NB4 (cell line): ENCODE measurements around the gene CD3D.
A peak's percentile ranks its signal among the peaks of the same experiment; 100 is the strongest.

Experiments
- DNase-seq: peaks from one replicate; pipeline ENCODE4 v3.0.0; 2010; ENCODE audit warnings: low read depth
- H3K4me3 ChIP-seq: one replicate; pipeline ENCODE4 v1.5.1; 2011; ENCODE audit warnings: mild to moderate bottlenecking, low read depth, low read length, moderate library complexity
- CTCF ChIP-seq: IDR thresholded peaks from one replicate; pipeline ENCODE4 v1.5.1; 2012; ENCODE audit warnings: low read depth, low read length
- MAX ChIP-seq: IDR thresholded peaks from 2 replicates; pipeline ENCODE4 v1.6.1; 2011; ENCODE audit warnings: low read depth, low read length
- MYC ChIP-seq: IDR thresholded peaks from 2 replicates; pipeline ENCODE4 v1.6.1; 2011; ENCODE audit warnings: low read depth, low read length
- POLR2A ChIP-seq: IDR thresholded peaks from 2 replicates; pipeline ENCODE4 v1.6.1; 2011; ENCODE audit warnings: mild to moderate bottlenecking; ENCODE audit not compliant: insufficient read length; ENCODE audit errors: extremely low read depth

Gene CD3D

GRCh38 chr11:118359295-118359958 is 16.9 kb upstream of the CD3D start, which contains the start of gene UBE4A:
UBE4A (plus strand) TSS chr11:118359600; CDS start chr11:118365081, 5,481 bp downstream.
- DNase-seq, result peak; percentile 99
- H3K4me3 ChIP-seq, result peak within 1 kb of the TSS; percentile 97
- TF ChIP-seq POLR2A (peak; percentile 93), MYC (peak; percentile 89), MAX (peak; percentile 87), CTCF (no peak)

GRCh38 chr11:118358071-118358470 is 15.6 kb upstream of the CD3D start:
- no peak for TF ChIP-seq POLR2A
- no peak for TF ChIP-seq MYC
- no peak for TF ChIP-seq MAX
- TF ChIP-seq CTCF, result no peak
- no peak overlapping the region for H3K4me3 ChIP-seq
- no peak for DNase-seq

GRCh38 chr11:118353084-118353710 is 10.7 kb upstream of the CD3D start:
- TF ChIP-seq POLR2A (no peak), CTCF (peak; percentile 28), MYC (no peak)
- H3K4me3 ChIP-seq, result no peak overlapping the region
- DNase-seq, result peak; percentile 62

- no peak for DNase-seq
- TF ChIP-seq POLR2A (no peak), MAX (no peak), CTCF (no peak), MYC (no peak)
- no peak overlapping the region for H3K4me3 ChIP-seq
Observed at GRCh38 chr11:118349475-118349874, 7.0 kb upstream of the CD3D start.

- no peak for DNase-seq
- H3K4me3 ChIP-seq, result no peak within 1 kb of the TSS
- TF ChIP-seq CTCF (no peak), MYC (no peak), POLR2A (no peak), MAX (no peak)
Observed at GRCh38 chr11:118343981-118344515, 1.5 kb upstream of the CD3D start, which contains the start of gene CD3G. CD3G (plus strand) TSS chr11:118344344; CDS start chr11:118344424, 80 bp downstream.
